Colonic mucosa (tissue), 4 donors: ENCODE results near the gene TRPM3. TPM values are rescaled to one million over a fixed set of nuclear protein-coding genes. Genes with fewer than 3 reads are reported as not detected.

Experiments
- DNase-seq: peaks from one replicate; pipeline ENCODE4 v3.0.0-alpha.2; 2020
- H3K27ac ChIP-seq: fragments of 200-600 bp; one replicate; pipeline ENCODE4 v1.8.0; 2021
- H3K27me3 ChIP-seq: fragments of 200-600 bp; one replicate; pipeline ENCODE4 v1.8.0; 2021
- H3K36me3 ChIP-seq: fragments of 200-600 bp; one replicate; pipeline ENCODE4 v1.8.0; 2021
- H3K4me1 ChIP-seq: fragments of 200-600 bp; one replicate; pipeline ENCODE4 v1.8.0; 2021; ENCODE audit warnings: mild to moderate bottlenecking
- H3K4me3 ChIP-seq: fragments of 200-600 bp; one replicate; pipeline ENCODE4 v1.8.0; 2021
- H3K9ac ChIP-seq, 2 donors: one replicate each; pipeline ENCODE4 v1.7.0; 2013; ENCODE audit warnings: control low read depth in 2 of 2, low read depth in 2 of 2, low read length in 2 of 2
- H3K9me3 ChIP-seq: fragments of 200-600 bp; one replicate; pipeline ENCODE4 v1.8.0; 2021
- intact Hi-C: fragments of 100-400 bp; cut with DNase I; formaldehyde crosslinking; loops from one replicate; pipeline ENCODE4 v1.14.1; 2022
- total RNA-seq, 2 donors: library from RNA; stranded (reverse); fragmentation: NEBNext Ultra II Directional in 1 of 2; extraction: Animal tissue kit (Norgen Biotek cat#: 25700) in 1 of 2; gene quantifications; one replicate each; pipeline ENCODE4 v1.2.1, GENCODE V29; 2021
- TF ChIP-seq, protein P1 (sequence below): fragments of 200-600 bp; IDR thresholded peaks from one replicate; pipeline ENCODE4 v1.8.0; 2022; ENCODE audit warnings: antibody characterized with exemption, mild to moderate bottlenecking
- donor health status: healthy.
- donor health status: DM: no; HTN: no; CAD: no.
- donor health status: DM: no; HTN: no; CAD: no.

Gene TRPM3
- total RNA-seq, 2 donors from 2014 or later: 0.32 to 0.35 TPM

DNA sequence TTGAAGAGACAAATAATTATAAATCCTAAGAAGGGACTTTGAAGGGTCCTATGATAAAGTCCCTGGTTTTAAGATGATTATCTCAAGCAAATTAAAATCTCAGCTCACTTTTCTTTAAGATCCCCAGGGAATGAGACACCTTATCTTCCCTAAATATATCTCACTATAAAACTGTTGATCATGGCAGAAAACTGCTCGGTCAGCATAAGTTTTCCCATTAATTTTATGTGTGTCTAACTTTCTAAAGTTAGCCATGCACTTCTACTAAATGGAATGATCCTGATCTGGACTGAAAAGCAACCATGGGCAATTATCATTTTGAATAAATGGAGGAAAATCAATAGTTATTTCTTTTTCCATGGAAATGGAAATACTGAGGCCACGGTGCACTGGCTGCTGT is 314.5 kb downstream of the TRPM3 start:
- intact Hi-C loops: no loop called here
- no peaks in the 10 kb centered on the region for H3K4me1 ChIP-seq
- no peak overlapping the region for H3K4me3 ChIP-seq
- H3K27me3 ChIP-seq: no peaks in the 10 kb centered on the region
- DNase-seq: no peak
- no peaks in the 10 kb centered on the region for H3K9me3 ChIP-seq
- TF ChIP-seq, protein P1, sequence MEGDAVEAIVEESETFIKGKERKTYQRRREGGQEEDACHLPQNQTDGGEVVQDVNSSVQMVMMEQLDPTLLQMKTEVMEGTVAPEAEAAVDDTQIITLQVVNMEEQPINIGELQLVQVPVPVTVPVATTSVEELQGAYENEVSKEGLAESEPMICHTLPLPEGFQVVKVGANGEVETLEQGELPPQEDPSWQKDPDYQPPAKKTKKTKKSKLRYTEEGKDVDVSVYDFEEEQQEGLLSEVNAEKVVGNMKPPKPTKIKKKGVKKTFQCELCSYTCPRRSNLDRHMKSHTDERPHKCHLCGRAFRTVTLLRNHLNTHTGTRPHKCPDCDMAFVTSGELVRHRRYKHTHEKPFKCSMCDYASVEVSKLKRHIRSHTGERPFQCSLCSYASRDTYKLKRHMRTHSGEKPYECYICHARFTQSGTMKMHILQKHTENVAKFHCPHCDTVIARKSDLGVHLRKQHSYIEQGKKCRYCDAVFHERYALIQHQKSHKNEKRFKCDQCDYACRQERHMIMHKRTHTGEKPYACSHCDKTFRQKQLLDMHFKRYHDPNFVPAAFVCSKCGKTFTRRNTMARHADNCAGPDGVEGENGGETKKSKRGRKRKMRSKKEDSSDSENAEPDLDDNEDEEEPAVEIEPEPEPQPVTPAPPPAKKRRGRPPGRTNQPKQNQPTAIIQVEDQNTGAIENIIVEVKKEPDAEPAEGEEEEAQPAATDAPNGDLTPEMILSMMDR: no peak
- no peak overlapping the region for H3K27ac ChIP-seq
- H3K9ac ChIP-seq: no peak overlapping the region
- no peaks in the 10 kb centered on the region for H3K36me3 ChIP-seq

DNA sequence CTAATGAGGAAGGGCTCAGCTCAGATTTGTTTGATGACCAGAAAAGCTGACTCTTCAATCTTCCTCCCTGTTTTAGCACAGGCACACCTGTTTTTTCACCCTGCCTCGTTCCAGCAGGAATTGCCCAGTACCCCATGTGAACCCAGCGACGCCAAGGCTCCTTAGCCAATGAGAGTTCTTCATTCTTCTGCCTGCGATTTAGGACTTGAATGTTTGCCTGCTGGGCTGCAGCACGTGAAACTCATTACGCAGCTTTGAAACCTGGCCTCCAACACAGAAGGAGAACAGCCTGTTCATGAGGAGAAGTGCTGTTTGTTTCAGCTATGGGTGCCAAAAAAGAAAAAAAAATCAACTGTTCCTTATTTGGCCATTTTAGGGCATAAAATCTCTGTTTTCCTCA is 315.5 kb downstream of the TRPM3 start:
- no peak for DNase-seq
- TF ChIP-seq, protein P1: no peak
- no peaks in the 10 kb centered on the region for H3K36me3 ChIP-seq

DNA sequence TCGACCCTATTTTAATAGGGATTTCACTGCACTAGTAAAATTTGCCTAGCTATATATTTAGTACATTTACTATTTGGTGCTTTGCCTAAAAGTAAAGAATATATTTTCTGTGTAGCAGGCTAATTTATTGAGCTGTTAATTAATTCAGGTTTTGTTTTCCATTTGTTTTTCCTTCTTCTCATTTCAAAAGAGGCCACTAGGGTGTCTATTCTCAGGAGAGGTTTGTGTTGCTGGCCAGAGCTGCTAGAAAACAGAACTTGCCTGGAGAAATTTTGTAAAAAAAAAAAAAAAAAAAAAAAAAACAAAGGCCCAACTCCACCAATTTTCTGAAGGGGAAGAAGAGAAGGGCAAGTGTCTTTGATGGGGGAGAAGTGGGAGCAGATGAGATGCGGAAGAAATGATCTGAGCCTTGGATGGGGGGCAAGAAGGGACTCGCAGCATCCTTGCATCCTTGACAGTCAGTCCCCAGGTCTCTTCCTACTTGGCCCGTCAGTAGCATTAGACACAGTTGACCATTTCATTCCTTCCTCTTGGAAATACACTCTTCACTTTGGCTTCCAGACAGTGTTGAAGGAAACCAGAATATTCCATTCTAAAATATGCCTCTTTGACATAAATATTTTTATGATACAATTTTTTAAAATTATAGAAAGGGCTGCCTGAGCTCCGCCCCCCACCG is 318.5 kb downstream of the TRPM3 start:
- no peaks in the 10 kb centered on the region for H3K27me3 ChIP-seq
- intact Hi-C loops: no loop called here
- H3K9me3 ChIP-seq: no peaks in the 10 kb centered on the region
- H3K4me3 ChIP-seq: no peak overlapping the region
- H3K27ac ChIP-seq: no peak overlapping the region
- H3K9ac ChIP-seq: no peak overlapping the region
- no peaks in the 10 kb centered on the region for H3K4me1 ChIP-seq
- H3K36me3 ChIP-seq: no peaks in the 10 kb centered on the region
- TF ChIP-seq, protein P1: no peak
- DNase-seq: no peak

More for the DNA sequence above, 315.5 kb downstream of the TRPM3 start:
- intact Hi-C loops: no loop called here
- Histone ChIP-seq H3K9me3 (no peaks in the 10 kb centered on the region), H3K27ac (no peak overlapping the region), H3K4me3 (no peak overlapping the region), H3K9ac (no peak overlapping the region), H3K4me1 (no peaks in the 10 kb centered on the region), H3K27me3 (no peaks in the 10 kb centered on the region)

DNA sequence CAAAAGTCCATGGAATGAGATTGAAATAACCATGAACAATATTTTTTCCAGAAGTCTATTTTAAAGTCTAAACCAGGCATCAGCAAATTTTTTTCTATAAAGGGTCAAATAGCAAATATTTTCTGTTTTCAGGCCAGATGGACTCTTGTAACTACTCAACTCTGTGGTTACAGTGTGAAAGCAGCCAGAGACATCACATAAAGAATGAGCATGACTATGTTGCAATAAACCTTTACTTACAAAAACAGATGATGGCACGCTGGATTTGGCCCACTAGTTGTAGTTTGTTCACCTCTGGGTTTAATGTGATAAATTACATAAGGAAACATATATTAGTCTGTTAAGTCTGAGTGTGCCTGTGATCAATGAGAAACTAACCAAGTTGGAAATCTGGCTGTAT is 319.2 kb downstream of the TRPM3 start:
- no peaks in the 10 kb centered on the region for H3K36me3 ChIP-seq
- H3K9me3 ChIP-seq: no peaks in the 10 kb centered on the region
- H3K27ac ChIP-seq: no peak overlapping the region
- no peak overlapping the region for H3K4me3 ChIP-seq
- no peak overlapping the region for H3K9ac ChIP-seq
- intact Hi-C loops: no loop called here
- H3K27me3 ChIP-seq: no peaks in the 10 kb centered on the region
- no peaks in the 10 kb centered on the region for H3K4me1 ChIP-seq
- TF ChIP-seq, protein P1: no peak
- DNase-seq: no peak

DNA sequence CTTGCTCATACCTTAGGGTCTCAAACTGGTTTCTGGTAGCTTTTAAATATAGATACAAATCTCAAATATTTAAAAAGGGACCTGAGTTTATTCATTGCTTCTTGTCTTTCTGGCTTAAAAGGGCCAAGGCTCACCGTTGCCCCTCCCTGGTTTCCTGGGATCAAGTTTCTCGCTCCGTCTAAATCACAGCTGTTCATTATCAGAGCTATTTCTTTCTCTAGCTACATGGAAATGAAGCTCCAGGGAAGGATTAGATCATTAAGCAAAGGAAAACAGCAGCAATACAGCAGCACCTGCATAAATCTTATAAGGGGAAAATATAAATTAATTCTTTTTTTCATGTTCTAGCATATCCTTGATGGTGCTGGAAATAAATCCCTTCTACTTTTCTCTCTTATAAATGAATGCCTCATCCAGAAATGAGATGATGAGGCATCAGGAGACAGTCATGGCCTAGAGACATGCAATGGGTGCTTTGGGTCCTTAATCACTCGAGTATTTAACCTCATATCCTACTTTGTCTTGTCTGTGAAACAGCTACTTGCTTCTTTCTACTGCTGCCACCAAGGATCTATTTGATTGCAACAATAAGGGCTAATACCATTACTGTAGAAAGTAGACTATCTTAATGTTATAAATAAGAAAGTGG is 320.1 kb downstream of the TRPM3 start:
- no peak for DNase-seq
- H3K4me3 ChIP-seq: no peak overlapping the region
- no peaks in the 10 kb centered on the region for H3K9me3 ChIP-seq
- no peak overlapping the region for H3K9ac ChIP-seq
- H3K36me3 ChIP-seq: no peaks in the 10 kb centered on the region
- H3K4me1 ChIP-seq: no peaks in the 10 kb centered on the region
- TF ChIP-seq, protein P1: no peak
- no peaks in the 10 kb centered on the region for H3K27me3 ChIP-seq
- intact Hi-C loops: no loop called here
- no peak overlapping the region for H3K27ac ChIP-seq
